OCI-LY1 (cell line): ENCODE results near the gene CNST.

Source experiments
- H2AFZ ChIP-seq: fragments of 200-600 bp; sonication (generic), shearing (Covaris generic); 2 replicates; pipeline ENCODE4 v1.6.0; 2014; ENCODE audit warnings: antibody characterized with exemption, mild to moderate bottlenecking, low read length
- H3F3A ChIP-seq: fragments of 200-600 bp; sonication (generic), shearing (Covaris generic); 2 replicates; pipeline ENCODE4 v1.6.0; 2014; ENCODE audit warnings: mild to moderate bottlenecking, antibody characterized with exemption, low read length, moderate library complexity; ENCODE audit not compliant: insufficient read depth
- H3K27ac ChIP-seq: fragments of 200-600 bp; sonication (generic); 2 replicates; pipeline ENCODE4 v1.5.1; 2014; ENCODE audit warnings: low read length, mixed run types, mild to moderate bottlenecking, low read depth; ENCODE audit not compliant: poor library complexity, severe bottlenecking
- H3K27me3 ChIP-seq: fragments of 200-600 bp; sonication (generic); 2 replicates; pipeline ENCODE4 v1.6.0; 2014; ENCODE audit warnings: antibody characterized with exemption, mild to moderate bottlenecking, low read length, moderate library complexity; ENCODE audit not compliant: insufficient read depth
- H3K36me3 ChIP-seq: fragments of 200-600 bp; sonication (generic); 2 replicates; pipeline ENCODE4 v1.6.1; 2014; ENCODE audit warnings: mild to moderate bottlenecking, antibody characterized with exemption, low read length, moderate library complexity, mixed read lengths; ENCODE audit not compliant: insufficient read depth
- H3K4me1 ChIP-seq: fragments of 200-600 bp; sonication (generic); 2 replicates; pipeline ENCODE4 v1.5.1; 2014; ENCODE audit warnings: mild to moderate bottlenecking, low read length, moderate library complexity; ENCODE audit not compliant: insufficient read depth, severe bottlenecking
- H3K4me2 ChIP-seq: fragments of 200-600 bp; sonication (generic), shearing (Covaris generic); 2 replicates; pipeline ENCODE4 v1.6.1; 2014; ENCODE audit warnings: low read length
- H3K4me3 ChIP-seq: fragments of 200-600 bp; sonication (generic); 2 replicates; pipeline ENCODE4 v1.5.1; 2014; ENCODE audit warnings: low read length, low read depth, mild to moderate bottlenecking, mixed read lengths; ENCODE audit not compliant: poor library complexity, severe bottlenecking
- H3K79me2 ChIP-seq: fragments of 200-600 bp; shearing (Covaris generic); 2 replicates; pipeline ENCODE4 v1.6.1; 2016; ENCODE audit warnings: mixed run types, low read length, mixed read lengths; ENCODE audit not compliant: insufficient read depth
- H3K9ac ChIP-seq: fragments of 200-600 bp; sonication (generic), shearing (Covaris generic); 2 replicates; pipeline ENCODE4 v1.6.1; 2014; ENCODE audit warnings: mild to moderate bottlenecking, low read length, mixed read lengths
- H3K9me2 ChIP-seq: fragments of 200-600 bp; sonication (generic), shearing (Covaris generic); 2 replicates; pipeline ENCODE4 v1.6.1; 2014; ENCODE audit warnings: low read depth, mild to moderate bottlenecking, low read length, mixed read lengths
- H3K9me3 ChIP-seq: fragments of 200-600 bp; shearing (Covaris generic); 2 replicates; pipeline ENCODE4 v1.6.1; 2014; ENCODE audit warnings: low read length, mixed read lengths
- H4K20me1 ChIP-seq: fragments of 200-600 bp; sonication (generic), shearing (Covaris generic); 2 replicates; pipeline ENCODE4 v1.6.0; 2016; ENCODE audit warnings: mild to moderate bottlenecking, low read length; ENCODE audit not compliant: insufficient read depth
- CTCF ChIP-seq: fragments of 200-600 bp; sonication (generic), shearing (Covaris generic); IDR thresholded peaks from 2 replicates; pipeline ENCODE4 v1.5.1; 2017; ENCODE audit warnings: mild to moderate bottlenecking, antibody characterized with exemption, low read length, moderate library complexity, mixed read lengths
- EZH2 ChIP-seq: fragments of 200-600 bp; sonication (generic), shearing (Covaris generic); IDR thresholded peaks from 2 replicates; pipeline ENCODE4 v1.8.0; 2017; ENCODE audit warnings: borderline replicate concordance, mixed run types, mild to moderate bottlenecking, antibody characterized with exemption, low read length, moderate library complexity, mixed read lengths

The CNST gene

GRCh38 chr1:246595146-246595545 lies 28.9 kb downstream of the CNST start:
- Histone ChIP-seq H3K27me3 (no peaks in the 10 kb centered on the region), H3K9me3 (0 out of 2 replicates have a peak, but pooled peaks cover 2% of the 10 kb centered on the region), H3K79me2 (peaks cover 24% of the 10 kb centered on the region), H3F3A (no peaks in the 10 kb centered on the region), H3K4me2 (no peak overlapping the region), H3K9me2 (no peaks in the 10 kb centered on the region), H4K20me1 (no peaks in the 10 kb centered on the region), H3K9ac (no peak overlapping the region), H3K4me3 (no peak overlapping the region), H3K27ac (no peak overlapping the region), H3K36me3 (peaks cover 78% of the 10 kb centered on the region), H3K4me1 (no peaks in the 10 kb centered on the region), H2AFZ (no peak overlapping the region)
- TF ChIP-seq EZH2 (no peak), CTCF (no peak)

DNA sequence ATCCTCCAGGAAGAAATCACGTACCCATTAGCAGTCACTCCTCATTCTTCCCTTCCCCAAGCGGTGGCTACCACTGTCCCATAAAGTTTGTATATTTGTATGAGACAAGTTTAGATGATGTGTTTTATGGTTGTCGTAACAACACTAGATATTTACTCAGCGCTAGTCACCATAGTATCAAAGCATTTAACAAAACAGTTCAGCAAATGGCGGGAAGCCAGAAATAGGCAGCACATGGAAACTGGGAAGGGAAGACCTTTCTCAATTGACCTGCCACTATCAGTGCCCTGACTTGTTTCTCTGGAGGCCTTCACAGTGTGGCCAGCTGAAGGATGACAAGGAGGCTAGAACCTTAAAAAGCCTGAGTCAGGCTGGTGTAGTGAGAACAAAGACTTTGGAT lies 31.1 kb downstream of the CNST start:
- Histone ChIP-seq H3K27ac (no peak overlapping the region), H3K79me2 (peaks cover 15% of the 10 kb centered on the region), H4K20me1 (no peaks in the 10 kb centered on the region), H3K27me3 (no peaks in the 10 kb centered on the region), H3K9me2 (no peaks in the 10 kb centered on the region), H3K9ac (no peak overlapping the region), H3K4me1 (no peaks in the 10 kb centered on the region), H2AFZ (no peak overlapping the region), H3K4me3 (no peak overlapping the region), H3K36me3 (peaks cover 60% of the 10 kb centered on the region), H3K4me2 (no peak overlapping the region), H3F3A (no peaks in the 10 kb centered on the region), H3K9me3 (no peaks in the 10 kb centered on the region)
- no peak for TF ChIP-seq EZH2
- TF ChIP-seq CTCF = no peak

DNA sequence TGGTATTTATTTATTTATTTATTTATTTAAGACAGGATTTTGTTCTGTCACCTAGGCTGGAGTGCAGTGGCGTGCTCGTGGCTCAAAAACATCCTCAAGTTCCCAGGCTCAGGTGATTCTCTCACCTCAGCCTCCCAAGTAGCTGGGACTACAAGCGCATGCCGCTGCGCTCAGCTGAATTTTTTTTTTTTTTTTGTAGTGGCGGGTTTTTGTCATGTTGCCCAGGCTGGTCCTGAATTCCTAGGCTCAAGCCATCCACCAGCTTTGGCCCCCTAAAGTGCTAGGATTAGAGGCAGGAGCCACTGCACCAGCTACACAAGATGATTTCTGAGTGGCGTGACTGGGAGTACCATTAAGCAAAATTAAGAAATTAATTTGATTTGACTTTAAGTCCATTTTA lies 31.7 kb downstream of the CNST start:
- no peaks in the 10 kb centered on the region for H3K27me3 ChIP-seq
- peaks cover 60% of the 10 kb centered on the region for H3K36me3 ChIP-seq
- H3K4me1 ChIP-seq = no peaks in the 10 kb centered on the region
- TF ChIP-seq CTCF (no peak), EZH2 (no peak)
- no peak overlapping the region for H3K9ac ChIP-seq
- H4K20me1 ChIP-seq = no peaks in the 10 kb centered on the region
- no peak overlapping the region for H3K4me2 ChIP-seq
- no peaks in the 10 kb centered on the region for H3F3A ChIP-seq
- H3K79me2 ChIP-seq = peaks cover 11% of the 10 kb centered on the region
- no peak overlapping the region for H3K27ac ChIP-seq
- no peak overlapping the region for H3K4me3 ChIP-seq
- H3K9me3 ChIP-seq = no peaks in the 10 kb centered on the region
- no peaks in the 10 kb centered on the region for H3K9me2 ChIP-seq
- no peak overlapping the region for H2AFZ ChIP-seq
